Measurements from ENCODE around the gene ACCS. TPM values are rescaled to one million over a fixed set of nuclear protein-coding genes. Genes with fewer than 3 reads are reported as not detected.

Gene ACCS
- total RNA-seq, 6 experiments from 2014 or later, result 7.3 to 32.2 (median 15.4) TPM

DNA sequence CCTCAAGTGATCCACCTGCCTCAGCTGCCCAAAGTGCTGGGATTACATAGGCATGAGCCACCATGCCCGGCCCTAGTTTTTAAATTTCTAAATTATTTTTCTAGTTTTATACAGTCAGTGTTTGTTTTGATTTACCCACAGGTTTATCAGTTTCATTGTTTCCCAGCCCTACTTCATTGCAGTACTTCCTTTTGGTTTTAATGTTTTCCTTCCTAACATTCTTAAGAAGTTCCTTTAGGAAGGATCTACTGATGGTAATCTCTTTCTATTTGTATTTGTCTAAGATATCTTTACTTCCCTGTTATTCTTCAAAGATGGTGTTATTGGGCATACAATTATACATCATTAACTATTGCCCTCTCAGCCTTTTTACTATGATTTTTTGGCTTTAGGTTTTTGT is 24.5 kb downstream of the ACCS start:
- H3K36me3 ChIP-seq, result no peaks in the 10 kb centered on the region
- 57% methylated on average over 1 of the region's 1 CpG for WGBS (ENCODE audit: insufficient coverage, low coverage, low lambda C conversion rate, missing lambda C conversion rate)
- H3K4me1 ChIP-seq, result peaks cover 0 to 4% (median 0%) of the 10 kb centered on the region in 4 donors
- intact Hi-C loops (cut with DNase I), result no loop called here
- TF ChIP-seq, protein P1, sequence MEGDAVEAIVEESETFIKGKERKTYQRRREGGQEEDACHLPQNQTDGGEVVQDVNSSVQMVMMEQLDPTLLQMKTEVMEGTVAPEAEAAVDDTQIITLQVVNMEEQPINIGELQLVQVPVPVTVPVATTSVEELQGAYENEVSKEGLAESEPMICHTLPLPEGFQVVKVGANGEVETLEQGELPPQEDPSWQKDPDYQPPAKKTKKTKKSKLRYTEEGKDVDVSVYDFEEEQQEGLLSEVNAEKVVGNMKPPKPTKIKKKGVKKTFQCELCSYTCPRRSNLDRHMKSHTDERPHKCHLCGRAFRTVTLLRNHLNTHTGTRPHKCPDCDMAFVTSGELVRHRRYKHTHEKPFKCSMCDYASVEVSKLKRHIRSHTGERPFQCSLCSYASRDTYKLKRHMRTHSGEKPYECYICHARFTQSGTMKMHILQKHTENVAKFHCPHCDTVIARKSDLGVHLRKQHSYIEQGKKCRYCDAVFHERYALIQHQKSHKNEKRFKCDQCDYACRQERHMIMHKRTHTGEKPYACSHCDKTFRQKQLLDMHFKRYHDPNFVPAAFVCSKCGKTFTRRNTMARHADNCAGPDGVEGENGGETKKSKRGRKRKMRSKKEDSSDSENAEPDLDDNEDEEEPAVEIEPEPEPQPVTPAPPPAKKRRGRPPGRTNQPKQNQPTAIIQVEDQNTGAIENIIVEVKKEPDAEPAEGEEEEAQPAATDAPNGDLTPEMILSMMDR (IDR thresholded peaks at IDR 0.05), result no peak
- TF ChIP-seq POLR2A (IDR thresholded peaks at IDR 0.05), result no peak
- H3K27ac ChIP-seq, result no peak overlapping the region
- DNase-seq, result no peak
- no peaks in the 10 kb centered on the region for H3K27me3 ChIP-seq
- no peak overlapping the region for H3K4me3 ChIP-seq
- H3K9me3 ChIP-seq, result no peaks in the 10 kb centered on the region
- no peak for ATAC-seq

DNA sequence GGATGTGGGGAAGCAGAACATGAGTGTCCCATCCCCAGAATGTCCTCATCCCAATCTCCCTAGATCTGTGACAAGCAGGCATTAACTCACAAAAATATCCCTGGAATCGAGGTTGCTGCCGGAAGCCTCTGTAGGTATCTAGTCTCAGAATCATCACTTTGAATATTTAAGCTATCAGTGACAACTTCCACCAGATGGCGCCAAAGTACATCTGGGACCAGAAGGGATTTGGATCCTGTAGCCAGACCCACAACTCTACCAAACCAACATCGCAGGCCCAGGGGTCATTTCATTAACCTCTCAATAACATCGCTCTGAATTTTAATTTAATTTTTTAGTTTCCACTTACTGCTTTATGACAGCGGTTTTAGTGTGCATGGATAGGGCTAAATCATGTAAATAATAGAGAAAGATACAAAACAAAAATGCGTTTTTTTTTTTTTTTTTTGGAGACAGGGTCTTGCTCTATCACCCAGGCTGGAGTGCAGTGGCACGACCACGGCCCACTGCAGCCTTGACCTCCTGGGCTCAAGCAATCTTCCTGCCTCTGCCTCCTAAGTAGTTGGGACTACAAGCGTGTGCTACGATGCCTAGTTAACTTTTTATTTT is 28.3 kb downstream of the ACCS start:
- Histone ChIP-seq H3K4me3 (no peak overlapping the region), H3K27me3 (no peaks in the 10 kb centered on the region), H3K9me3 (no peaks in the 10 kb centered on the region), H3K4me1 (peaks cover 0 to 8% (median 0%) of the 10 kb centered on the region in 4 donors), H3K36me3 (peaks cover 0 to 3% (median 0%) of the 10 kb centered on the region in 4 donors), H3K27ac (no peak overlapping the region)
- TF ChIP-seq, protein P1 (IDR thresholded peaks at IDR 0.05), result peak; percentile 70 to 84 (median 80)
- TF ChIP-seq POLR2A (IDR thresholded peaks at IDR 0.05), result no peak
- ATAC-seq, result peak; percentile 70 to 74 (median 73)
- peak in 2 of 3 donors; percentile 65 to 86 for DNase-seq
- 21% methylated on average over 11 of the region's 11 CpGs for WGBS (ENCODE audit: insufficient coverage, low coverage, low lambda C conversion rate, missing lambda C conversion rate)
- intact Hi-C loops (cut with DNase I), result no loop called here

DNA sequence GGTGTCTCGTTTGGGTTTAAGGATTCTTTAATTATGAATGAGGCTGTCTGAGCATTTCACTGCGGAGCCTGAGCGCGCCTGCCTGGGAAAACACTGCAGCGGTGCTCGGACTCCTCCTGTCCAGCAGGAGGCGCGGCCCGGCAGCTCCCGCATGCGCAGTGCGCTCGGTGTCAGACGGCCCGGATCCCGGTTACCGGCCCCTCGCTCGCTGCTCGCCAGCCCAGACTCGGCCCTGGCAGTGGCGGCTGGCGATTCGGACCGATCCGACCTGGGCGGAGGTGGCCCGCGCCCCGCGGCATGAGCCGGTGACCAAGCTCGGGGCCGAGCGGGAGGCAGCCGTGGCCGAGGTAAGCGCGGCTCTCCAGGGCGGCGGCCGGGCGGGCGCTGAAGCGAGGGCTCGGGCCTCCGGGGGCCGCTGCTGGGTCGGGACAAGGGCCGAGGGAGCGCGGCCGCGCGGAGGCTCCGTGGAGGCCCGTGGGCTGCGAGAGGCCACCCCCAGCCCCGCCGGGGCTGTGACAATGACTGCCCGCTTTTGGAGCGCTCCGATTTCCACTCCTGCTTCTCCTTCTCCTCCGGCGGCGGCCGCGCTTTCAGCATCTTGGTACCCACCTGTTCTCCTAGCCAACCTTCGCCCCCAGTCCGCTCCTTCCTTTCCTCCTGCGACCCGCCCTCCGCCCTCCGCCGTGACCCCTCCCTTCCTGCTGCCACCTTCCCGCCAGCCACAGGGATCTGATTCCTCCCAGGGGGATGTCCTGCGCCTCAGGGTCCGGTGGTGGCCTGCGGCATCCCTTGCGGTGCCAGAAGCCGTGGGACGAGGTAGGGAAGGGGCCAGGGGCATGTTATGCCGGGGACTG is 29.7 kb downstream of the ACCS start, which contains the start of gene EXT2:
TSS of gene EXT2 (plus strand) at position 173 of the 854 bp plus-strand sequence. CDS start 12,035 bp downstream, outside the sequence.
- Histone ChIP-seq H3K4me1 (peaks cover 0 to 8% (median 0%) of the 10 kb centered on the region in 4 donors), H3K27ac (peak within 1 kb of the TSS; percentile 62 to 77 (median 73)), H3K4me3 (peak within 1 kb of the TSS; percentile 84 to 97 (median 85)), H3K36me3 (peaks cover 0 to 3% (median 0%) of the 10 kb centered on the region in 4 donors), H3K9me3 (no peaks in the 10 kb centered on the region), H3K27me3 (no peaks in the 10 kb centered on the region)
- ATAC-seq (peak; percentile 95 to 99 (median 98)), DNase-seq (peak; percentile 93 to 94 (median 94))
- 0% methylated on average over 20 of the region's 83 CpGs for WGBS (ENCODE audit: insufficient coverage, low coverage, low lambda C conversion rate, missing lambda C conversion rate)
- TF ChIP-seq POLR2A (IDR thresholded peaks at IDR 0.05), result peak; percentile 78
- TF ChIP-seq, protein P1 (IDR thresholded peaks at IDR 0.05), result peak; percentile 84 to 94 (median 92)
- intact Hi-C loops (cut with DNase I), result no loop called here

DNA sequence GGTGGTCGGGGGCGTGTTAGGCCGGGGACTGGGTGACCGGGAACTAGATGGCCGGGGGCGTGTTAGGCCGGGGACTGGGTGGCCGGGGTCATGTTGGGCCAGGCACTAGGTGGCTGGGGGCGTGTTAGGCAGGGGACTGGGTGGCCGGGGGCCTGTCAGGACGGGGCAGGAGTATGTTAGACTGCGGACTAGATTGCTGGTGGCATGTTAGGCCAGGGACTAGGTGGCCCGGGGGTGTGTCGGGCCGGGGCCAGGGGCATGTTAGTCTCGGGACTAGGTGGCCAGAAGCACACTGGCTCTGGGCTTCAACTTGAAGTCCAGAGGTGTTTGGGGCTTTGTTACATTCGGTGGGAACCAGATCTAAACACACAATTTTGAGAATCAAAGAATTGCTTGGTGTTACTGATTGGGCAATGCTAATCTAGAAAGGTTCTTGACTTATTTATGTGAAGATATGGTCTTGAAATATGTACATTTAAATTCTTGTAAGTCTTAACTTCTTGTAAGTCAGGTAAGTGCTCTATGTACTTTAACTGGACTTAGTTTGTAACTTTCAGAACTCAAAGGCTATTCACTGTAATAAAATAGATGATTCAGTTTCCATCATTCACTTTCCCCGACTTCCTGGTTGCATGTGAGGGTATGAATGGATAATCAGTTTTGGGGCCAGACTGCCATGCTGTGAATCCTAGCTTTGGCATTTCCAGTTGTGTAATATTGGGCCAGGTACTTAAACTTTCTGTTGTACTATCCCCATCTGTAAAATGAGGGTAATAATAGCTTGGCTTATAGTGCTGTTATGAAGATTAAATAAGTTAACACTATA is 30.5 kb downstream of the ACCS start:
- DNase-seq, result peak in 1 of 3 donors; percentile 60
- Histone ChIP-seq H3K4me3 (peak overlapping the region; percentile 84 to 97 (median 85)), H3K27ac (no peak overlapping the region), H3K4me1 (peaks cover 0 to 8% (median 0%) of the 10 kb centered on the region in 4 donors), H3K9me3 (no peaks in the 10 kb centered on the region), H3K36me3 (peaks cover 0 to 3% (median 0%) of the 10 kb centered on the region in 4 donors), H3K27me3 (no peaks in the 10 kb centered on the region)
- TF ChIP-seq, protein P1 (IDR thresholded peaks at IDR 0.05), result no peak
- TF ChIP-seq POLR2A (IDR thresholded peaks at IDR 0.05), result no peak
- 8% methylated on average over 15 of the region's 18 CpGs for WGBS (ENCODE audit: insufficient coverage, low coverage, low lambda C conversion rate, missing lambda C conversion rate)
- peak in 3 of 4 donors; percentile 3 to 7 (median 5) for ATAC-seq
- intact Hi-C loops (cut with DNase I), result no loop called here
